HepG2 (cell line): ENCODE measurements around the gene GDAP1L1. TPM values are rescaled to one million over a fixed set of nuclear protein-coding genes. Genes with fewer than 3 reads are reported as not detected.

ENCODE experiments used
- CHCHD3 ChIP-seq: sonication (generic); formaldehyde crosslinking; IDR thresholded peaks from 2 replicates; pipeline ENCODE4 v1.8.0; 2022; ENCODE audit warnings: mild to moderate bottlenecking, missing genetic modification reagents, moderate library complexity
- PRMT3 ChIP-seq: sonication (generic); formaldehyde crosslinking; IDR thresholded peaks from 2 replicates; pipeline ENCODE4 v1.8.1; 2022; ENCODE audit warnings: low read depth, mild to moderate bottlenecking, moderate library complexity, missing genetic modification reagents, borderline replicate concordance
- SNAI1 ChIP-seq: sonication (generic); formaldehyde crosslinking; IDR thresholded peaks from 2 replicates; pipeline ENCODE4 v1.5.0; 2020; ENCODE audit warnings: mild to moderate bottlenecking, missing genetic modification reagents, borderline replicate concordance
- TOPORS ChIP-seq: sonication (generic); formaldehyde crosslinking; IDR thresholded peaks from 2 replicates; pipeline ENCODE4 v1.8.0; 2023; ENCODE audit warnings: mild to moderate bottlenecking, missing genetic modification reagents
- XRCC5 ChIP-seq: fragments of 200-400 bp; formaldehyde crosslinking; optimal IDR thresholded peaks from 2 replicates; pipeline ENCODE3; 2017; ENCODE audit warnings: mild to moderate bottlenecking, low read length
- ZBTB37 ChIP-seq: sonication (generic); formaldehyde crosslinking; IDR thresholded peaks from 2 replicates; pipeline ENCODE4 v1.4.0; 2020; ENCODE audit warnings: mild to moderate bottlenecking, missing genetic modification reagents
- ZFAT ChIP-seq: sonication (generic); formaldehyde crosslinking; conservative IDR thresholded peaks from 2 replicates; pipeline ENCODE4 v1.8.1; 2023; ENCODE audit warnings: missing genetic modification reagents, inconsistent platforms
- ZIK1 ChIP-seq: sonication (generic); formaldehyde crosslinking; IDR thresholded peaks from 2 replicates; pipeline ENCODE4 v1.5.0; 2020; ENCODE audit warnings: mild to moderate bottlenecking, low read depth, missing genetic modification reagents, borderline replicate concordance
- ZMYM4 ChIP-seq: sonication (generic); formaldehyde crosslinking; IDR thresholded peaks from 2 replicates; pipeline ENCODE4 v1.8.1; 2023; ENCODE audit warnings: mild to moderate bottlenecking, missing genetic modification reagents
- ZNF34 ChIP-seq: sonication (generic); formaldehyde crosslinking; IDR thresholded peaks from 2 replicates; pipeline ENCODE4 v1.4.0; 2020; ENCODE audit warnings: mild to moderate bottlenecking, missing genetic modification reagents, borderline replicate concordance
- ZNF354B ChIP-seq: sonication (generic); formaldehyde crosslinking; IDR thresholded peaks from 2 replicates; pipeline ENCODE4 v1.8.0; 2022; ENCODE audit warnings: mild to moderate bottlenecking, missing genetic modification reagents
- ZNF468 ChIP-seq: sonication (generic); formaldehyde crosslinking; IDR thresholded peaks from 2 replicates; pipeline ENCODE4 v1.8.0; 2022; ENCODE audit warnings: mild to moderate bottlenecking, moderate library complexity, missing genetic modification reagents
- polyA plus RNA-seq, 8 experiments: library from polyadenylated mRNA; depleted of rRNA in 3 of 8; stranded (reverse) in 7 of 8; unstranded in 1 of 8; fragments of >200 nt; fragmentation: Illumina TruSeq in 4 of 8; extraction: Trizol in 4 of 8; gene quantifications; 2 replicates each; pipeline versions ENCODE4 v1.2.1 to v1.2.3, GENCODE V29; 2011 to 2016; ENCODE audit warnings: low read depth in 4 of 8, missing spikeins in 1 of 8, mixed read lengths in 1 of 8; ENCODE audit not compliant: insufficient read depth in 1 of 8
- total RNA-seq, 5 experiments: library from RNA; depleted of rRNA; stranded (reverse); fragments of >200 nt; fragmentation: Illumina TruSeq; extraction: Trizol; gene quantifications; 2 replicates each; pipeline ENCODE4 v1.2.3, GENCODE V29; 2016; ENCODE audit warnings: low read depth in 1 of 5
- TF ChIP-seq, protein P1 (sequence below): sonication (generic); formaldehyde crosslinking; IDR thresholded peaks from 2 replicates; pipeline ENCODE4 v1.4.0; 2020; ENCODE audit warnings: mild to moderate bottlenecking, missing genetic modification reagents, borderline replicate concordance
- TF ChIP-seq, protein P2 (sequence below): IDR thresholded peaks from 2 replicates; pipeline ENCODE4 v1.6.1; 2016
- TF ChIP-seq, protein P3 (sequence below): sonication (generic); formaldehyde crosslinking; IDR thresholded peaks from 2 replicates; pipeline ENCODE4 v1.4.0; 2020; ENCODE audit warnings: mild to moderate bottlenecking, missing genetic modification reagents

Gene GDAP1L1
- total and polyA plus RNA-seq, 2 of the 13 experiments (the other 11 are each of a cell fraction or from before 2014, with no cell fraction given): 0.04 TPM; not detected in 1

DNA sequence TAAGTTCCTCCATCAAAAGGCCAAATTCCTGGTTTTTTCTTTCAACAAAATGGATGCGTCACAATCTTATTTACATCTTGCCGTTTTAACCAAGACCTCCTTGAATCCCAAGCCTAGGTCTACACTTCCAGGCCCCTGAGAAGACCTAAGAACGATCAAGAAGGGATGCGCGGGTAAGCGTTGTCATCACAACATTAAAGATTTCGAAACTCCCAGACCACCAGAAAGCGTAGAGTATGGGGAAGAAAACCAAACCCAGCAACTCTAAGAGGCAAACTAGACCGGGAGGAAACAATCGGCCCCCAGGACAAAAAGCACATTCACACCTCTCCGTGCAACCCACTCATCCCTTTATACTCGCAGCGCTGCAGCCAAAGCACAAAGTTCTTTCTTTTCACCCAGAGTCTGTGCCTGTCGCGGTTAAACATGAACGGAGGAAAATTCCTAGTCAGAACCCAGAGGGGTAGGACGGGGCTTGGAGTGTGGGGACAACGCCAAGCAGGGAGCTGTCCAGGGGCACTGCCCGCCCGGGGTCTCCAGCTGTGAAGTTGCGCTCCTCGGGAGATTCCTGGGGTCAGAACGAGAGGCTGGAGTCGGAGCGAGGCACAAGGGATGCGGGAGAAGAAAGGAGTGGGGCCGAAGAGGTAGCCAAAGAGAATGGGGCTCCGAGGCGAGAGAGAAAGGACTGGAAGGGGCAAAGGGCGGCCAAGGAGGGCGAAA is 37.3 kb upstream of the GDAP1L1 start (continued):
- TF ChIP-seq SNAI1 (CRISPR knock-in tag) (peak; percentile 23; the same call in 1 of the 2 replicates), ZFAT (CRISPR knock-in tag) (no peak), CHCHD3 (CRISPR knock-in tag) (no peak), ZNF354B (CRISPR knock-in tag) (no peak), TOPORS (CRISPR knock-in tag) (no peak; the same call in 1 of the 2 replicates), ZNF468 (no peak), XRCC5 (no peak), ZMYM4 (no peak), ZBTB37 (CRISPR knock-in tag) (no peak), ZIK1 (CRISPR knock-in tag) (no peak), ZNF34 (no peak), PRMT3 (peak; percentile 38; the same call in 1 of the 2 replicates)
- TF ChIP-seq, protein P1, sequence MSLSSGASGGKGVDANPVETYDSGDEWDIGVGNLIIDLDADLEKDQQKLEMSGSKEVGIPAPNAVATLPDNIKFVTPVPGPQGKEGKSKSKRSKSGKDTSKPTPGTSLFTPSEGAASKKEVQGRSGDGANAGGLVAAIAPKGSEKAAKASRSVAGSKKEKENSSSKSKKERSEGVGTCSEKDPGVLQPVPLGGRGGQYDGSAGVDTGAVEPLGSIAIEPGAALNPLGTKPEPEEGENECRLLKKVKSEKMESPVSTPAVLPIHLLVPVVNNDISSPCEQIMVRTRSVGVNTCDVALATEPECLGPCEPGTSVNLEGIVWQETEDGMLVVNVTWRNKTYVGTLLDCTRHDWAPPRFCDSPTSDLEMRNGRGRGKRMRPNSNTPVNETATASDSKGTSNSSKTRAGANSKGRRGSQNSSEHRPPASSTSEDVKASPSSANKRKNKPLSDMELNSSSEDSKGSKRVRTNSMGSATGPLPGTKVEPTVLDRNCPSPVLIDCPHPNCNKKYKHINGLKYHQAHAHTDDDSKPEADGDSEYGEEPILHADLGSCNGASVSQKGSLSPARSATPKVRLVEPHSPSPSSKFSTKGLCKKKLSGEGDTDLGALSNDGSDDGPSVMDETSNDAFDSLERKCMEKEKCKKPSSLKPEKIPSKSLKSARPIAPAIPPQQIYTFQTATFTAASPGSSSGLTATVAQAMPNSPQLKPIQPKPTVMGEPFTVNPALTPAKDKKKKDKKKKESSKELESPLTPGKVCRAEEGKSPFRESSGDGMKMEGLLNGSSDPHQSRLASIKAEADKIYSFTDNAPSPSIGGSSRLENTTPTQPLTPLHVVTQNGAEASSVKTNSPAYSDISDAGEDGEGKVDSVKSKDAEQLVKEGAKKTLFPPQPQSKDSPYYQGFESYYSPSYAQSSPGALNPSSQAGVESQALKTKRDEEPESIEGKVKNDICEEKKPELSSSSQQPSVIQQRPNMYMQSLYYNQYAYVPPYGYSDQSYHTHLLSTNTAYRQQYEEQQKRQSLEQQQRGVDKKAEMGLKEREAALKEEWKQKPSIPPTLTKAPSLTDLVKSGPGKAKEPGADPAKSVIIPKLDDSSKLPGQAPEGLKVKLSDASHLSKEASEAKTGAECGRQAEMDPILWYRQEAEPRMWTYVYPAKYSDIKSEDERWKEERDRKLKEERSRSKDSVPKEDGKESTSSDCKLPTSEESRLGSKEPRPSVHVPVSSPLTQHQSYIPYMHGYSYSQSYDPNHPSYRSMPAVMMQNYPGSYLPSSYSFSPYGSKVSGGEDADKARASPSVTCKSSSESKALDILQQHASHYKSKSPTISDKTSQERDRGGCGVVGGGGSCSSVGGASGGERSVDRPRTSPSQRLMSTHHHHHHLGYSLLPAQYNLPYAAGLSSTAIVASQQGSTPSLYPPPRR: no peak; the same call in 1 of the 2 replicates
- TF ChIP-seq, protein P2, sequence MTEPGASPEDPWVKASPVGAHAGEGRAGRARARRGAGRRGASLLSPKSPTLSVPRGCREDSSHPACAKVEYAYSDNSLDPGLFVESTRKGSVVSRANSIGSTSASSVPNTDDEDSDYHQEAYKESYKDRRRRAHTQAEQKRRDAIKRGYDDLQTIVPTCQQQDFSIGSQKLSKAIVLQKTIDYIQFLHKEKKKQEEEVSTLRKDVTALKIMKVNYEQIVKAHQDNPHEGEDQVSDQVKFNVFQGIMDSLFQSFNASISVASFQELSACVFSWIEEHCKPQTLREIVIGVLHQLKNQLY (CRISPR knock-in tag): 0 out of 2 replicates have a peak, but pooled peaks have one; percentile 25
- TF ChIP-seq, protein P3, sequence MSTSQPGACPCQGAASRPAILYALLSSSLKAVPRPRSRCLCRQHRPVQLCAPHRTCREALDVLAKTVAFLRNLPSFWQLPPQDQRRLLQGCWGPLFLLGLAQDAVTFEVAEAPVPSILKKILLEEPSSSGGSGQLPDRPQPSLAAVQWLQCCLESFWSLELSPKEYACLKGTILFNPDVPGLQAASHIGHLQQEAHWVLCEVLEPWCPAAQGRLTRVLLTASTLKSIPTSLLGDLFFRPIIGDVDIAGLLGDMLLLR (CRISPR knock-in tag): no peak
